CD1c-positive myeloid dendritic cell (primary cell): ENCODE measurements around the gene ACAD10.
"Not testable (repeated sequence)": the region's sequence is repeated elsewhere in the genome, so short reads cannot be mapped to it uniquely, and the experiment has no call there.

Source experiments
- DNase-seq: peaks from one replicate; pipeline ENCODE4 v3.0.0-alpha.2; 2016; ENCODE audit errors: extremely low spot score

ACAD10 gene

GRCh38 chr12:111685811-111686573 lies at the start of gene ACAD10, which contains the start of gene BRAP:
TSS of gene ACAD10 (plus strand) at chr12:111686053. CDS start at chr12:111692710, 6,657 bp downstream.
TSS of gene BRAP (minus strand) at chr12:111685956. CDS start at chr12:111685792, 164 bp downstream.
- DNase-seq = peak; percentile 98

GRCh38 chr12:111636209-111636945 lies 49.5 kb upstream of the ACAD10 start:
- no peak for DNase-seq

- DNase-seq = no peak
Observed at GRCh38 chr12:111638556-111638955, 47.3 kb upstream of the ACAD10 start.

- no peak for DNase-seq
Observed at GRCh38 chr12:111640506-111640905, 45.3 kb upstream of the ACAD10 start.

GRCh38 chr12:111642681-111643426 lies 43.0 kb upstream of the ACAD10 start:
- DNase-seq = no peak

- DNase-seq = no peak
Observed at GRCh38 chr12:111643427-111643826, 42.4 kb upstream of the ACAD10 start.

GRCh38 chr12:111645433-111645832 lies 40.4 kb upstream of the ACAD10 start:
- no peak for DNase-seq

- peak; percentile 58 for DNase-seq
Observed at GRCh38 chr12:111650912-111651311, 34.9 kb upstream of the ACAD10 start.

GRCh38 chr12:111652530-111652929 lies 33.3 kb upstream of the ACAD10 start:
- DNase-seq = not testable (repeated sequence)

- no peak for DNase-seq
Observed at GRCh38 chr12:111653596-111653995, 32.3 kb upstream of the ACAD10 start.

GRCh38 chr12:111655356-111655755 lies 30.5 kb upstream of the ACAD10 start:
- no peak for DNase-seq

- DNase-seq = no peak
Observed at GRCh38 chr12:111656016-111656415, 29.8 kb upstream of the ACAD10 start.

- DNase-seq = no peak
Observed at GRCh38 chr12:111664499-111664898, 21.4 kb upstream of the ACAD10 start.

- DNase-seq = no peak
Observed at GRCh38 chr12:111664961-111665865, 20.6 kb upstream of the ACAD10 start.

- DNase-seq = no peak
Observed at GRCh38 chr12:111672822-111673381, 13.0 kb upstream of the ACAD10 start.

GRCh38 chr12:111673503-111673902 lies 12.3 kb upstream of the ACAD10 start:
- DNase-seq = no peak

- DNase-seq = no peak
Observed at GRCh38 chr12:111677186-111677585, 8.7 kb upstream of the ACAD10 start.

GRCh38 chr12:111684485-111685198 lies 1.2 kb upstream of the ACAD10 start:
- DNase-seq = not testable (repeated sequence)

- peak; percentile 10 for DNase-seq
Observed at GRCh38 chr12:111685322-111685810, 487 bp upstream of the ACAD10 start.

- DNase-seq = no peak
Observed at GRCh38 chr12:111686574-111687105, 787 bp downstream of the ACAD10 start.
